Duodenal mucosa (tissue), 2 donors: ENCODE results near the gene UBE2H.

Experiments used
- H3K27ac ChIP-seq: one replicate; pipeline ENCODE4 v1.7.0; 2013; ENCODE audit warnings: low read depth, low read length
- H3K27me3 ChIP-seq, 2 donors: one replicate each; pipeline ENCODE4 v1.7.0; 2013; ENCODE audit warnings: low read length in 2 of 2, control low read depth in 1 of 2; ENCODE audit not compliant: insufficient read depth in 2 of 2, control insufficient read depth in 1 of 2
- H3K36me3 ChIP-seq, 2 donors: one replicate each; pipeline ENCODE4 v1.7.0; 2013; ENCODE audit warnings: low read length in 2 of 2, control low read depth in 1 of 2; ENCODE audit not compliant: insufficient read depth in 2 of 2, control insufficient read depth in 1 of 2
- H3K4me1 ChIP-seq, 2 donors: one replicate each; pipeline ENCODE4 v1.7.0; 2013; ENCODE audit warnings: low read length in 2 of 2, control low read depth in 1 of 2; ENCODE audit not compliant: insufficient read depth in 2 of 2, control insufficient read depth in 1 of 2
- H3K4me3 ChIP-seq, 2 donors: one replicate each; pipeline ENCODE4 v1.7.0; 2013; ENCODE audit warnings: low read length in 2 of 2, low read depth in 1 of 2
- H3K9ac ChIP-seq, 2 donors: one replicate each; pipeline ENCODE4 v1.7.0; 2013; ENCODE audit warnings: low read length in 2 of 2, low read depth in 1 of 2
- H3K9me3 ChIP-seq, 2 donors: one replicate each; pipeline ENCODE4 v1.7.0; 2013; ENCODE audit warnings: low read length in 2 of 2, control low read depth in 1 of 2; ENCODE audit not compliant: control insufficient read depth in 1 of 2

The UBE2H gene

GRCh38 chr7:129933627-129934026 lies 19.1 kb downstream of the UBE2H start:
- H3K9ac ChIP-seq, result no peak overlapping the region
- no peaks in the 10 kb centered on the region for H3K9me3 ChIP-seq
- H3K4me3 ChIP-seq, result no peak overlapping the region
- no peaks in the 10 kb centered on the region for H3K4me1 ChIP-seq
- H3K36me3 ChIP-seq, result peaks cover 0 to 14% of the 10 kb centered on the region in 2 donors
- H3K27ac ChIP-seq, result no peak overlapping the region
- H3K27me3 ChIP-seq, result no peaks in the 10 kb centered on the region

GRCh38 chr7:129926618-129927017 lies 26.1 kb downstream of the UBE2H start:
- H3K27me3 ChIP-seq, result no peaks in the 10 kb centered on the region
- no peaks in the 10 kb centered on the region for H3K9me3 ChIP-seq
- no peak overlapping the region for H3K27ac ChIP-seq
- no peak overlapping the region for H3K4me3 ChIP-seq
- peaks cover 14 to 15% of the 10 kb centered on the region in 2 donors for H3K4me1 ChIP-seq
- H3K9ac ChIP-seq, result no peak overlapping the region
- H3K36me3 ChIP-seq, result peaks cover 0 to 7% of the 10 kb centered on the region in 2 donors

GRCh38 chr7:129925416-129926002 lies 27.3 kb downstream of the UBE2H start:
- H3K9ac ChIP-seq, result no peak overlapping the region
- H3K9me3 ChIP-seq, result no peaks in the 10 kb centered on the region
- H3K27ac ChIP-seq, result no peak overlapping the region
- H3K27me3 ChIP-seq, result no peaks in the 10 kb centered on the region
- peaks cover 14 to 15% of the 10 kb centered on the region in 2 donors for H3K4me1 ChIP-seq
- peaks cover 0 to 10% of the 10 kb centered on the region in 2 donors for H3K36me3 ChIP-seq
- H3K4me3 ChIP-seq, result no peak overlapping the region

GRCh38 chr7:129924602-129925001 lies 28.2 kb downstream of the UBE2H start:
- no peak overlapping the region for H3K4me3 ChIP-seq
- H3K36me3 ChIP-seq, result peaks cover 0 to 8% of the 10 kb centered on the region in 2 donors
- H3K9me3 ChIP-seq, result no peaks in the 10 kb centered on the region
- no peaks in the 10 kb centered on the region for H3K27me3 ChIP-seq
- no peak overlapping the region for H3K27ac ChIP-seq
- no peak overlapping the region for H3K9ac ChIP-seq
- peaks cover 15 to 17% of the 10 kb centered on the region in 2 donors for H3K4me1 ChIP-seq

GRCh38 chr7:129923709-129924108 lies 29.1 kb downstream of the UBE2H start:
- Histone ChIP-seq H3K9ac (no peak overlapping the region), H3K27ac (no peak overlapping the region), H3K9me3 (no peaks in the 10 kb centered on the region), H3K4me3 (no peak overlapping the region), H3K36me3 (peaks cover 0 to 3% of the 10 kb centered on the region in 2 donors), H3K4me1 (peaks cover 15 to 17% of the 10 kb centered on the region in 2 donors), H3K27me3 (no peaks in the 10 kb centered on the region)

GRCh38 chr7:129919492-129919891 lies 33.3 kb downstream of the UBE2H start:
- Histone ChIP-seq H3K27ac (no peak overlapping the region), H3K27me3 (no peaks in the 10 kb centered on the region), H3K9ac (no peak overlapping the region), H3K36me3 (peaks cover 0 to 3% of the 10 kb centered on the region in 2 donors), H3K4me1 (peaks cover 22% of the 10 kb centered on the region in 2 donors), H3K9me3 (no peaks in the 10 kb centered on the region), H3K4me3 (no peak overlapping the region)

GRCh38 chr7:129918922-129919321 lies 33.8 kb downstream of the UBE2H start:
- H3K9me3 ChIP-seq, result no peaks in the 10 kb centered on the region
- H3K27ac ChIP-seq, result no peak overlapping the region
- H3K9ac ChIP-seq, result no peak overlapping the region
- H3K27me3 ChIP-seq, result no peaks in the 10 kb centered on the region
- H3K4me1 ChIP-seq, result peaks cover 17 to 22% of the 10 kb centered on the region in 2 donors
- H3K4me3 ChIP-seq, result no peak overlapping the region
- H3K36me3 ChIP-seq, result peaks cover 0 to 3% of the 10 kb centered on the region in 2 donors

- Histone ChIP-seq H3K36me3 (peaks cover 0 to 3% of the 10 kb centered on the region in 2 donors), H3K4me3 (no peak overlapping the region), H3K27ac (no peak overlapping the region), H3K9me3 (no peaks in the 10 kb centered on the region), H3K27me3 (no peaks in the 10 kb centered on the region), H3K9ac (no peak overlapping the region), H3K4me1 (peaks cover 10 to 15% of the 10 kb centered on the region in 2 donors)
Observed at GRCh38 chr7:129917934-129918333, 34.8 kb downstream of the UBE2H start.

- Histone ChIP-seq H3K27ac (no peak overlapping the region), H3K4me3 (no peak overlapping the region), H3K27me3 (no peaks in the 10 kb centered on the region), H3K4me1 (peaks cover 10 to 13% of the 10 kb centered on the region in 2 donors), H3K9ac (no peak overlapping the region), H3K36me3 (no peaks in the 10 kb centered on the region), H3K9me3 (no peaks in the 10 kb centered on the region)
Observed at GRCh38 chr7:129914536-129915272, 38.1 kb downstream of the UBE2H start.

- Histone ChIP-seq H3K4me1 (peaks cover 10 to 12% of the 10 kb centered on the region in 2 donors), H3K9ac (no peak overlapping the region), H3K4me3 (no peak overlapping the region), H3K27ac (no peak overlapping the region), H3K27me3 (no peaks in the 10 kb centered on the region), H3K9me3 (no peaks in the 10 kb centered on the region), H3K36me3 (no peaks in the 10 kb centered on the region)
Observed at GRCh38 chr7:129913428-129913827, 39.3 kb downstream of the UBE2H start.
